K562 (cell line): ENCODE measurements around the gene PRMT3. TPM values are rescaled to one million over a fixed set of nuclear protein-coding genes. Genes with fewer than 3 reads are reported as not detected.
A peak's percentile ranks its signal among the peaks of the same experiment; 100 is the strongest.

Source experiments
- ATF7 ChIP-seq: fragments of 450-650 bp; IDR thresholded peaks from 2 replicates; pipeline ENCODE4 v1.7.1; 2014; ENCODE audit warnings: mild to moderate bottlenecking, moderate library complexity
- CHD4 ChIP-seq: fragments of 200-600 bp; sonication (generic); IDR thresholded peaks from 3 replicates; pipeline ENCODE4 v1.6.1; 2012; ENCODE audit warnings: low read depth, mild to moderate bottlenecking, mixed read lengths, low read length, inconsistent platforms; ENCODE audit not compliant: insufficient read depth, insufficient replicate concordance, poor library complexity, severe bottlenecking
- FOSL1 ChIP-seq: fragments of 200-800 bp; sonication (Bioruptor generic); conservative IDR thresholded peaks from 2 replicates; pipeline ENCODE4 v1.6.1; 2016; ENCODE audit warnings: missing genetic modification characterization, missing compliant biosample characterization
- FOXA3 ChIP-seq, 2 experiments: fragments of 450-650 bp in 1 of 2; sonication (generic) in 1 of 2; formaldehyde crosslinking; IDR thresholded peaks in 1 of 2; conservative IDR thresholded peaks in 1 of 2; 2 replicates each; pipeline versions ENCODE4 v1.4.0 to v1.8.0; 2020 to 2022; ENCODE audit warnings: mild to moderate bottlenecking in 2 of 2, missing genetic modification reagents in 1 of 2
- GABPB1 ChIP-seq: sonication (generic); formaldehyde crosslinking; IDR thresholded peaks from 2 replicates; pipeline ENCODE4 v1.8.0; 2022; ENCODE audit warnings: mild to moderate bottlenecking, missing genetic modification reagents
- JUN ChIP-seq, 2 experiments: sonication (generic) in 1 of 2; formaldehyde crosslinking in 1 of 2; IDR thresholded peaks; 2 replicates each; pipeline versions ENCODE4 v1.6.1 to v1.8.0; 2012 to 2022; ENCODE audit warnings: borderline replicate concordance in 2 of 2, mild to moderate bottlenecking in 2 of 2, improper control_type of control experiment in 1 of 2, low read depth in 1 of 2, low read length in 1 of 2, missing genetic modification reagents in 1 of 2
- JUND ChIP-seq, 2 experiments: IDR thresholded peaks; 2 replicates in 1 of 2; 3 replicates in 1 of 2; pipeline ENCODE4 v1.6.1; 2011; ENCODE audit warnings: borderline replicate concordance in 2 of 2, low read depth in 2 of 2, low read length in 2 of 2, improper control_type of control experiment in 1 of 2, missing biosample characterization in 1 of 2, missing genetic modification characterization in 1 of 2, missing genetic modification reagents in 1 of 2
- MNT ChIP-seq, 2 experiments: fragments of 450-650 bp; conservative IDR thresholded peaks; 2 replicates each; pipeline ENCODE4 v1.6.1; 2017; ENCODE audit warnings: mild to moderate bottlenecking in 2 of 2, moderate library complexity in 2 of 2
- NBN ChIP-seq: fragments of 450-650 bp; IDR thresholded peaks from 2 replicates; pipeline ENCODE4 v1.6.1; 2016; ENCODE audit warnings: low read depth, mild to moderate bottlenecking
- NFE2 ChIP-seq: IDR thresholded peaks from 2 replicates; pipeline ENCODE4 v1.6.1; 2014; ENCODE audit warnings: antibody characterized with exemption, low read depth
- NR0B1 ChIP-seq: fragments of 450-650 bp; IDR thresholded peaks from one replicate; pipeline ENCODE4 v1.6.1; 2018; ENCODE audit warnings: mild to moderate bottlenecking, moderate library complexity; ENCODE audit not compliant: partially characterized antibody
- NR2C2 ChIP-seq, 2 experiments: fragments of 200-800 bp in 1 of 2; sonication (Bioruptor generic) in 1 of 2; sonication (generic) in 1 of 2; formaldehyde crosslinking in 1 of 2; IDR thresholded peaks; 2 replicates each; pipeline versions ENCODE4 v1.6.1 to v1.8.0; 2016 to 2022; ENCODE audit warnings: mild to moderate bottlenecking in 1 of 2, missing compliant biosample characterization in 1 of 2, missing genetic modification characterization in 1 of 2, missing genetic modification reagents in 1 of 2
- POLR2A ChIP-seq: fragments of 450-650 bp; conservative IDR thresholded peaks from 2 replicates; pipeline ENCODE4 v1.6.1; 2016
- SIN3A ChIP-seq, 2 experiments: fragments of 150-350 bp in 1 of 2; IDR thresholded peaks; 2 replicates each; pipeline ENCODE4 v1.6.1; 2011 to 2016; ENCODE audit warnings: borderline replicate concordance in 2 of 2, low read depth in 2 of 2, low read length in 2 of 2, mild to moderate bottlenecking in 2 of 2, moderate library complexity in 2 of 2; ENCODE audit not compliant: control insufficient read depth in 1 of 2
- SMARCE1 ChIP-seq: fragments of 450-650 bp; IDR thresholded peaks from 2 replicates; pipeline ENCODE4 v1.7.1; 2016; ENCODE audit warnings: mild to moderate bottlenecking
- THAP7 ChIP-seq: fragments of 250-450 bp; sonication (Bioruptor Pico); IDR thresholded peaks from 2 replicates; pipeline ENCODE4 v1.5.0; 2021
- THRAP3 ChIP-seq: fragments of 450-650 bp; IDR thresholded peaks from 2 replicates; pipeline ENCODE4 v1.6.1; 2016; ENCODE audit warnings: mild to moderate bottlenecking, inconsistent platforms, borderline replicate concordance
- ZKSCAN8 ChIP-seq: fragments of 200-800 bp; sonication (Bioruptor generic); IDR thresholded peaks from 2 replicates; pipeline ENCODE4 v1.6.1; 2016; ENCODE audit warnings: missing genetic modification characterization, missing compliant biosample characterization
- ZNF239 ChIP-seq: fragments of 250-450 bp; sonication (Bioruptor Pico); IDR thresholded peaks from 2 replicates; pipeline ENCODE4 v1.4.0; 2020; ENCODE audit warnings: mild to moderate bottlenecking
- ZNF384 ChIP-seq: IDR thresholded peaks from 2 replicates; pipeline ENCODE4 v1.6.1; 2012; ENCODE audit warnings: low read depth, low read length, improper control_type of control experiment
- ZNF766 ChIP-seq: fragments of 200-800 bp; sonication (Bioruptor generic); conservative IDR thresholded peaks from 2 replicates; pipeline ENCODE4 v1.6.1; 2016; ENCODE audit warnings: missing genetic modification characterization, missing compliant biosample characterization
- polyA plus RNA-seq, 8 experiments: library from polyadenylated mRNA; depleted of rRNA in 4 of 8; stranded (reverse) in 5 of 8; unstranded in 3 of 8; fragments of >200 nt; fragmentation: Nextera tagmentation in 2 of 8; fragmentation: Illumina TruSeq in 1 of 8; extraction: Ambion mirVana in 2 of 8; extraction: Trizol in 1 of 8; gene quantifications; 2 replicates each; pipeline versions ENCODE4 v1.2.1 to v1.2.3, GENCODE V29; 2011 to 2014; ENCODE audit warnings: inconsistent platforms in 1 of 8, missing spikeins in 1 of 8
- total RNA-seq, 7 experiments: library from RNA; depleted of rRNA in 6 of 7; stranded (reverse); fragments of >200 nt in 6 of 7; fragmentation: Illumina TruSeq in 2 of 7; extraction: Trizol in 2 of 7; gene quantifications; 2 replicates each; pipeline versions ENCODE4 v1.2.1 to v1.2.3, GENCODE V29; 2011 to 2021; ENCODE audit warnings: low replicate concordance in 1 of 7

The PRMT3 gene
- total and polyA plus RNA-seq, 9 of the 15 experiments (the other 6 are each of a cell fraction or from before 2014, with no cell fraction given), result 24.0 to 62.1 (median 44.7) TPM

GRCh38 chr11:20477418-20478090, 90.0 kb downstream of the PRMT3 start (continued):
- no peak for TF ChIP-seq NR0B1
- TF ChIP-seq JUND (IDR thresholded peaks at IDR 0.05; ENCODE audit: borderline replicate concordance, low read depth, low read length), result peak; percentile 92
- peak; percentile 88; the same call in 2 of the 3 replicates for TF ChIP-seq JUND (tag; IDR thresholded peaks at IDR 0.05; ENCODE audit: borderline replicate concordance, low read depth, low read length)
- TF ChIP-seq GABPB1, result no peak
- TF ChIP-seq ZNF384, result peak; percentile 91
- no peak for TF ChIP-seq NR2C2 (CRISPR knock-in tag; IDR thresholded peaks at IDR 0.05)
- TF ChIP-seq NR2C2 (tag; IDR thresholded peaks at IDR 0.05), result no peak
- no peak for TF ChIP-seq CHD4
- peak; percentile 64 for TF ChIP-seq NFE2
- peak; percentile 68; the same call in 1 of the 2 replicates for TF ChIP-seq ATF7
- no peak for TF ChIP-seq SIN3A (IDR thresholded peaks at IDR 0.05; ENCODE audit: borderline replicate concordance in 2 of 2, control insufficient read depth in 1 of 2, low read depth in 2 of 2, low read length in 2 of 2)
- TF ChIP-seq NBN, result 0 out of 2 replicates have a peak, but pooled peaks have one; percentile 53
- peak; percentile 95 for TF ChIP-seq FOSL1 (tag)
- peak; percentile 82 to 95; a peak in 3 of 4 replicates for TF ChIP-seq FOXA3 (CRISPR knock-in tag; conservative IDR thresholded peaks at IDR 0.05 in 1 of 2, IDR thresholded peaks at IDR 0.05 in 1 of 2)
- TF ChIP-seq ZNF239 (CRISPR knock-in tag), result no peak
- TF ChIP-seq MNT (conservative IDR thresholded peaks at IDR 0.05), result 0 out of 4 replicates have a peak, but pooled peaks of 1 of the 2 experiments have one; percentile 22
- no peak for TF ChIP-seq THRAP3
- peak; percentile 12; the same call in 1 of the 2 replicates for TF ChIP-seq ZKSCAN8 (CRISPR knock-in tag)
- peak; percentile 49; the same call in 1 of the 2 replicates for TF ChIP-seq ZNF766
- TF ChIP-seq THAP7 (CRISPR knock-in tag), result no peak
- TF ChIP-seq POLR2A, result no peak
- TF ChIP-seq SMARCE1, result peak; percentile 93
- TF ChIP-seq JUN (IDR thresholded peaks at IDR 0.05; ENCODE audit: borderline replicate concordance, low read depth, low read length), result peak; percentile 86
- no peak for TF ChIP-seq JUN (CRISPR knock-in tag; IDR thresholded peaks at IDR 0.05; ENCODE audit: borderline replicate concordance)
